Neuronal stem cell (in vitro differentiated cells): ENCODE data around the gene SPAAR.

Source experiments
- DNase-seq: peaks from one replicate; pipeline ENCODE4 v3.0.0-alpha.2; 2013; ENCODE audit warnings: low spot score
- H2AFZ ChIP-seq: one replicate; pipeline ENCODE4 v1.6.1; 2013; ENCODE audit warnings: mild to moderate bottlenecking, low read length, inconsistent platforms
- H2AK5ac ChIP-seq: 2 replicates; pipeline ENCODE4 v1.6.1; 2013; ENCODE audit warnings: low read depth, mild to moderate bottlenecking, inconsistent platforms, low read length, moderate library complexity, mixed read lengths
- H2BK120ac ChIP-seq: 2 replicates; pipeline ENCODE4 v1.6.1; 2013; ENCODE audit warnings: low read depth, mild to moderate bottlenecking, inconsistent platforms, low read length, moderate library complexity, mixed read lengths
- H2BK12ac ChIP-seq: one replicate; pipeline ENCODE4 v1.6.1; 2013; ENCODE audit warnings: low read length, inconsistent platforms
- H2BK15ac ChIP-seq: 2 replicates; pipeline ENCODE4 v1.6.1; 2013; ENCODE audit warnings: mild to moderate bottlenecking, low read length, inconsistent platforms, mixed read lengths
- H2BK5ac ChIP-seq: one replicate; pipeline ENCODE4 v1.6.1; 2013; ENCODE audit warnings: inconsistent platforms, mild to moderate bottlenecking, low read length, moderate library complexity
- H3K14ac ChIP-seq: one replicate; pipeline ENCODE4 v1.6.1; 2013; ENCODE audit warnings: low read length, inconsistent platforms
- H3K18ac ChIP-seq: 2 replicates; pipeline ENCODE4 v1.6.1; 2013; ENCODE audit warnings: low read length, inconsistent platforms
- H3K23ac ChIP-seq: 2 replicates; pipeline ENCODE4 v1.6.1; 2013; ENCODE audit warnings: low read depth, mild to moderate bottlenecking, mixed read lengths, low read length, inconsistent platforms; ENCODE audit not compliant: poor library complexity
- H3K27ac ChIP-seq: replicated peaks from 3 replicates; pipeline ENCODE4 v1.5.1; 2013; ENCODE audit warnings: low read length, inconsistent platforms
- H3K27me3 ChIP-seq, 3 experiments: 2 replicates each; pipeline ENCODE4 v1.6.1; 2013; ENCODE audit warnings: low read length in 3 of 3, mild to moderate bottlenecking in 2 of 3, inconsistent platforms in 1 of 3, low read depth in 1 of 3, mixed read lengths in 1 of 3, moderate library complexity in 1 of 3; ENCODE audit not compliant: control insufficient read depth in 3 of 3, insufficient read depth in 3 of 3
- H3K36me3 ChIP-seq, 2 donors: replicated peaks in 1 of 2; 2 replicates each; pipeline ENCODE4 v1.6.1; 2013; ENCODE audit warnings: low read length in 2 of 2; ENCODE audit not compliant: control insufficient read depth in 2 of 2, insufficient read depth in 2 of 2
- H3K4ac ChIP-seq: 2 replicates; pipeline ENCODE4 v1.6.1; 2013; ENCODE audit warnings: inconsistent platforms, mild to moderate bottlenecking, low read length, moderate library complexity
- H3K4me1 ChIP-seq, 2 donors: 1 replicate in 1 of 2; 2 replicates in 1 of 2; pipeline ENCODE4 v1.6.1; 2013; ENCODE audit warnings: low read length in 2 of 2, low read depth in 1 of 2; ENCODE audit not compliant: control insufficient read depth in 2 of 2, insufficient read depth in 1 of 2
- H3K4me2 ChIP-seq: one replicate; pipeline ENCODE4 v1.6.1; 2013; ENCODE audit warnings: mild to moderate bottlenecking, low read length, inconsistent platforms; ENCODE audit not compliant: insufficient read depth, poor library complexity, severe bottlenecking
- H3K4me3 ChIP-seq, 2 donors: 2 replicates each; pipeline ENCODE4 v1.5.1; 2013; ENCODE audit warnings: low read length in 2 of 2, mild to moderate bottlenecking in 2 of 2, inconsistent platforms in 1 of 2, moderate library complexity in 1 of 2
- H3K79me1 ChIP-seq: one replicate; pipeline ENCODE4 v1.6.1; 2013; ENCODE audit warnings: low read depth, mild to moderate bottlenecking, inconsistent platforms, low read length, moderate library complexity
- H3K9ac ChIP-seq: one replicate; pipeline ENCODE4 v1.6.1; 2013; ENCODE audit warnings: mild to moderate bottlenecking, low read depth, low read length, inconsistent platforms; ENCODE audit not compliant: poor library complexity
- H3K9me3 ChIP-seq, 2 donors: replicated peaks in 1 of 2; 2 replicates each; pipeline versions ENCODE3 to v1.6.1; 2013; ENCODE audit warnings: low read length in 2 of 2, mild to moderate bottlenecking in 2 of 2, inconsistent platforms in 1 of 2, low read depth in 1 of 2, mixed read lengths in 1 of 2, moderate library complexity in 1 of 2; ENCODE audit not compliant: control insufficient read depth in 2 of 2, insufficient read depth in 1 of 2
- H4K8ac ChIP-seq: one replicate; pipeline ENCODE4 v1.6.1; 2013; ENCODE audit warnings: low read depth, mild to moderate bottlenecking, inconsistent platforms, low read length, moderate library complexity
- H4K91ac ChIP-seq: one replicate; pipeline ENCODE4 v1.6.1; 2013; ENCODE audit warnings: low read length, low read depth, mild to moderate bottlenecking, inconsistent platforms; ENCODE audit not compliant: poor library complexity
- WGBS, 2 donors: extraction: QIAGEN DNeasy Blood & Tissue Kit; methylation state at CpG; one replicate each; pipeline ENCODE4 v1.1.7; 2013; ENCODE audit warnings: missing lambda C conversion rate in 2 of 2, mixed read lengths in 1 of 2; ENCODE audit not compliant: insufficient read length in 2 of 2, insufficient replicate concordance in 1 of 2; ENCODE audit errors: extremely low coverage in 2 of 2; 5-methylcytosine and 5-hydroxymethylcytosine counted together

The SPAAR gene

GRCh38 chr9:35937227-35937626 lies 27.9 kb downstream of the SPAAR start:
- H2AK5ac ChIP-seq = no peak overlapping the region
- no peak overlapping the region for H2AFZ ChIP-seq
- H3K4me1 ChIP-seq = no peaks in the 10 kb centered on the region
- H3K18ac ChIP-seq = no peak overlapping the region
- no peak overlapping the region for H3K27ac ChIP-seq
- no peak overlapping the region for H2BK12ac ChIP-seq
- no peak overlapping the region for H3K14ac ChIP-seq
- no peaks in the 10 kb centered on the region for H3K36me3 ChIP-seq
- H3K4me3 ChIP-seq = no peak overlapping the region
- peaks cover 0 to 2% of the 10 kb centered on the region in 2 donors for H3K9me3 ChIP-seq
- DNase-seq = no peak
- no peak overlapping the region for H2BK5ac ChIP-seq
- H2BK15ac ChIP-seq = no peak overlapping the region
- no peak overlapping the region for H3K9ac ChIP-seq
- WGBS, 2 donors = no CpG with 5 or more reads among the region's 2 CpGs
- peaks cover 0 to 15% (median 3%) of the 10 kb centered on the region in 3 experiments for H3K27me3 ChIP-seq
- no peak overlapping the region for H4K91ac ChIP-seq
- no peak overlapping the region for H3K4me2 ChIP-seq
- H3K79me1 ChIP-seq = no peaks in the 10 kb centered on the region
- no peak overlapping the region for H3K23ac ChIP-seq
- H3K4ac ChIP-seq = no peak overlapping the region
- H4K8ac ChIP-seq = no peak overlapping the region
- no peak overlapping the region for H2BK120ac ChIP-seq

- Histone ChIP-seq H4K91ac (no peak overlapping the region), H3K4ac (no peak overlapping the region), H2BK120ac (no peak overlapping the region), H3K23ac (no peak overlapping the region), H3K14ac (no peak overlapping the region), H2BK5ac (no peak overlapping the region), H3K36me3 (no peaks in the 10 kb centered on the region), H3K9me3 (peaks cover 1 to 2% of the 10 kb centered on the region in 2 donors), H2BK15ac (no peak overlapping the region), H2AFZ (no peak overlapping the region), H3K4me3 (no peak overlapping the region), H3K27ac (no peak overlapping the region), H3K18ac (no peak overlapping the region), H3K27me3 (peaks cover 0 to 16% (median 14%) of the 10 kb centered on the region in 3 experiments), H3K4me2 (no peak overlapping the region), H3K9ac (no peak overlapping the region), H4K8ac (no peak overlapping the region), H3K4me1 (no peaks in the 10 kb centered on the region), H2BK12ac (no peak overlapping the region), H3K79me1 (no peaks in the 10 kb centered on the region), H2AK5ac (no peak overlapping the region)
- DNase-seq = no peak
- no CpG with 5 or more reads among the region's 10 CpGs for WGBS, 2 donors
Observed at GRCh38 chr9:35938474-35939356, 29.4 kb downstream of the SPAAR start.

GRCh38 chr9:35939679-35940250 lies 30.5 kb downstream of the SPAAR start:
- Histone ChIP-seq H2BK5ac (no peak overlapping the region), H4K91ac (no peak overlapping the region), H2BK12ac (no peak overlapping the region), H3K9me3 (peaks cover 2% of the 10 kb centered on the region in 2 donors), H3K9ac (no peak overlapping the region), H2AK5ac (no peak overlapping the region), H2BK120ac (no peak overlapping the region), H3K23ac (no peak overlapping the region), H3K18ac (no peak overlapping the region), H2BK15ac (no peak overlapping the region), H3K14ac (no peak overlapping the region), H3K4me1 (no peaks in the 10 kb centered on the region), H3K79me1 (no peaks in the 10 kb centered on the region), H3K4ac (no peak overlapping the region), H3K4me3 (no peak overlapping the region), H4K8ac (no peak overlapping the region), H2AFZ (no peak overlapping the region), H3K36me3 (no peaks in the 10 kb centered on the region), H3K4me2 (no peak overlapping the region), H3K27ac (no peak overlapping the region), H3K27me3 (peaks cover 0 to 22% (median 20%) of the 10 kb centered on the region in 3 experiments)
- DNase-seq = no peak
- WGBS, 2 donors = no CpG with 5 or more reads among the region's 8 CpGs
